ENCODE measurements around the gene MAP3K3.

The MAP3K3 gene

GRCh38 chr17:63695889-63696288, 73.7 kb downstream of the MAP3K3 start:
- DNase-seq = no peak

GRCh38 chr17:63696381-63696961, 74.3 kb downstream of the MAP3K3 start:
- peak; percentile 42 for DNase-seq

GRCh38 chr17:63697341-63698286, 75.4 kb downstream of the MAP3K3 start:
- peak; percentile 77 for DNase-seq

- peak; percentile 8 for DNase-seq
These were observed 76.2 kb downstream of the MAP3K3 start for GRCh38 chr17:63698381-63698885.

GRCh38 chr17:63698886-63699637, 76.8 kb downstream of the MAP3K3 start:
- DNase-seq = peak; percentile 59

- DNase-seq = peak; percentile 24
These were observed 77.7 kb downstream of the MAP3K3 start, which contains the start of gene LIMD2 for GRCh38 chr17:63699638-63700527. Gene LIMD2, minus strand, starts transcription at chr17:63700125. Its CDS starts 827 bp downstream, at chr17:63699298.

GRCh38 chr17:63700528-63701455, 78.6 kb downstream of the MAP3K3 start:
- DNase-seq = peak; percentile 60

- peak; percentile 13 for DNase-seq
These were observed 79.2 kb downstream of the MAP3K3 start for GRCh38 chr17:63701456-63701820.

- peak; percentile 50 for DNase-seq
These were observed 79.9 kb downstream of the MAP3K3 start for GRCh38 chr17:63701868-63702720.

GRCh38 chr17:63702721-63703015, 80.5 kb downstream of the MAP3K3 start:
- DNase-seq = no peak

- no peak for DNase-seq
These were observed 80.8 kb downstream of the MAP3K3 start for GRCh38 chr17:63703029-63703428.

- DNase-seq = no peak
These were observed 81.5 kb downstream of the MAP3K3 start for GRCh38 chr17:63703556-63704258.

- no peak for DNase-seq
These were observed 82.0 kb downstream of the MAP3K3 start for GRCh38 chr17:63704259-63704576.

GRCh38 chr17:63704836-63705235, 82.6 kb downstream of the MAP3K3 start:
- DNase-seq = no peak

GRCh38 chr17:63705657-63706056, 83.4 kb downstream of the MAP3K3 start:
- DNase-seq = no peak

- no peak for DNase-seq
These were observed 84.3 kb downstream of the MAP3K3 start for GRCh38 chr17:63706336-63707082.

GRCh38 chr17:63707151-63707550, 84.9 kb downstream of the MAP3K3 start:
- DNase-seq = no peak

- DNase-seq = no peak
These were observed 86.9 kb downstream of the MAP3K3 start for GRCh38 chr17:63709110-63709509.

Measured in suppressor macrophage treated with lipopolysaccharide for 4 hours (primary cell).